ENCODE results near the gene REEP2. TPM values are rescaled to one million over a fixed set of nuclear protein-coding genes. Genes with fewer than 3 reads are reported as not detected.
A peak's percentile ranks its signal among the peaks of the same experiment; 100 is the strongest.

Gene REEP2
- total and polyA plus RNA-seq, 8 donors: 0.52 to 2.5 (median 1.9) TPM

DNA sequence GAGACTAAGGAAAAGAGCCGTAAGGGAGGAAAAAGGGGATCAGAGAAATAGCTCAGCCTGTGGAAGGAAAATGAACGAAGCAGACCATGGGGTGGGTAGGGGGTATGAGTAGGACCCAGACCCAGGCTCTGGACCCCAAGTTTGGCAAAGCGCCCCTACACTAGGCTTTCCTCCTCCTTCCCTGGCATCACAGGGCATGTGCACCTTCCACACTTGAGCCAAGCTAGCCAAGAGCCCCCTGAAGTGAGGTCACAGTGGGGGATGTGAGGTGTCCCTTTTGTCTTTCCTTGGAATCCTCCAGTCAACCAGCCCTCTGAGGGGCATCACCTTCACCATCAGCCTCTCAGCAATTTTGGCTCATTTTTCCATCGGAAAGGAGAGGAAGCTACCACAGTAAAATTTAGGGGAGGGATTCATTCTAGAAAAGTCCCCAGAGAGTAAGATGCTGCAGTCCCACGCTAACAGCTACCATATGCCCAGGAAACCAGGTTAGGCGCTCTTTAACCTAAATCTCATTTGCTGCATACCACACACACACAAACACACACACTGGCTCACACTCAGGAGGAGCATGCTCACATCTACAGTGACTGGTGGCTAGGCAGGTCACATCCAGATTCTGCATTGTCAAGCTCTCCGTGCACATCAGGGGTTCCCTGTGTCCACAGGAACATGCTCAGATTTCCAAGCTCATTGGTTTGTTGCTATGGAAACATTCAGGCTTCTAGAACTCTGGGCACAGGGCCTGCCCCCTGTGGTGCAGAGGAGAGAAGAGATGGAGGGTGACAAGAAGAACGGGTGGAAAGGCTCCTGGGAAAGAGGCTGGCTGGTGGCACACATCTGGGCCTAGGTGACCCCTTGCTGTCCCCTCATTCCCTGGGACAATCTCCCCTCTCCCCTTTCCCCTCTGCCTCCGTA is 9.9 kb downstream of the REEP2 start:
- TF ChIP-seq, protein P1, sequence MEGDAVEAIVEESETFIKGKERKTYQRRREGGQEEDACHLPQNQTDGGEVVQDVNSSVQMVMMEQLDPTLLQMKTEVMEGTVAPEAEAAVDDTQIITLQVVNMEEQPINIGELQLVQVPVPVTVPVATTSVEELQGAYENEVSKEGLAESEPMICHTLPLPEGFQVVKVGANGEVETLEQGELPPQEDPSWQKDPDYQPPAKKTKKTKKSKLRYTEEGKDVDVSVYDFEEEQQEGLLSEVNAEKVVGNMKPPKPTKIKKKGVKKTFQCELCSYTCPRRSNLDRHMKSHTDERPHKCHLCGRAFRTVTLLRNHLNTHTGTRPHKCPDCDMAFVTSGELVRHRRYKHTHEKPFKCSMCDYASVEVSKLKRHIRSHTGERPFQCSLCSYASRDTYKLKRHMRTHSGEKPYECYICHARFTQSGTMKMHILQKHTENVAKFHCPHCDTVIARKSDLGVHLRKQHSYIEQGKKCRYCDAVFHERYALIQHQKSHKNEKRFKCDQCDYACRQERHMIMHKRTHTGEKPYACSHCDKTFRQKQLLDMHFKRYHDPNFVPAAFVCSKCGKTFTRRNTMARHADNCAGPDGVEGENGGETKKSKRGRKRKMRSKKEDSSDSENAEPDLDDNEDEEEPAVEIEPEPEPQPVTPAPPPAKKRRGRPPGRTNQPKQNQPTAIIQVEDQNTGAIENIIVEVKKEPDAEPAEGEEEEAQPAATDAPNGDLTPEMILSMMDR (IDR thresholded peaks at IDR 0.05): no peak
- Histone ChIP-seq H3K4me1 (no peaks in the 10 kb centered on the region), H3K27me3 (no peaks in the 10 kb centered on the region), H3K36me3 (no peaks in the 10 kb centered on the region), H3K4me3 (no peak overlapping the region), H3K9me3 (no peaks in the 10 kb centered on the region), H3K27ac (no peak overlapping the region)
- no peak for ATAC-seq
- intact Hi-C loops (cut with DNase I): no loop called here
- no peak for DNase-seq

DNA sequence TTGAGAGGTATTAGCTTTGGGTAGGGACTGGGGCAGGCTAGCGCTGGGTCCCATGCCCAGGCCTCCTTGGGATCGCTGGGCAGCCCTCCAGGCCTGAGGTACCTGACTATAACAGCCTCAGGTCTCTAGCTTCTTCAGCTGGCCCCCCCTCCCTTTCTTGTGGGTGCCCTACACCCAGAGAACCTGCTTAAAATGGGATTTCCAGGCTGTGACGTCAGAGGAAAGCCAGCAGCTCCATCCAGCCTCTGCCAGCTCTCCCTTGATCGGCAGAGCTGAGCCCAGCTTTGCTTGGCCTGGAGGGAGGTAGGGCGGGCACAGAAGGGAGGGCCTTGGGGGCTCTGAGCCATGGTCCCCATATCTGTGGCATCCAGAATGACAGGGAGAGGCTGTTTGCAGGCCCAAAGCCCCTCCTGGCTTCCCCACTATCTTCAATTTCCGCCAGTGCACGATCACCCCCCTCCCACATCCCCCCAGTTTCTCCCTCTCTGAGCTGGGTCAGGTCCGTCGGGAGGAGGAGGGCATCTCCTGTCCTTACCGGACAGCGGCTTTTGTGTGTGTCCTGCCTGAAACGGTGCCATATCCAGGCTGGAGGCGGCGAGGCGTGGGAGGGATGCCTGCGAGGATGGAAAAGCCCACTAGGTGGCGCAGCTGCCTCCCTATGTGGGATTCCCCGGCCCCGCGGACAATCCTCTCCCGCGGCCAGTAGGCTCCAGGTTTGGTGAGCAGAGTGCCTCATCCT is 10.8 kb downstream of the REEP2 start:
- no peak overlapping the region for H3K4me3 ChIP-seq
- no peaks in the 10 kb centered on the region for H3K27me3 ChIP-seq
- DNase-seq (peak; percentile 81 to 97 (median 88)), ATAC-seq (peak; percentile 99)
- H3K4me1 ChIP-seq: no peaks in the 10 kb centered on the region
- H3K27ac ChIP-seq: no peak overlapping the region
- no peaks in the 10 kb centered on the region for H3K36me3 ChIP-seq
- no peaks in the 10 kb centered on the region for H3K9me3 ChIP-seq
- intact Hi-C loops (cut with DNase I): loop anchor here in 1 of 2 donors (5.0 kb wide), 1 partner anchor 53 kb away; no protein-coding TSS in a partner anchor
- TF ChIP-seq, protein P1 (IDR thresholded peaks at IDR 0.05): peak; percentile 95 to 99

DNA sequence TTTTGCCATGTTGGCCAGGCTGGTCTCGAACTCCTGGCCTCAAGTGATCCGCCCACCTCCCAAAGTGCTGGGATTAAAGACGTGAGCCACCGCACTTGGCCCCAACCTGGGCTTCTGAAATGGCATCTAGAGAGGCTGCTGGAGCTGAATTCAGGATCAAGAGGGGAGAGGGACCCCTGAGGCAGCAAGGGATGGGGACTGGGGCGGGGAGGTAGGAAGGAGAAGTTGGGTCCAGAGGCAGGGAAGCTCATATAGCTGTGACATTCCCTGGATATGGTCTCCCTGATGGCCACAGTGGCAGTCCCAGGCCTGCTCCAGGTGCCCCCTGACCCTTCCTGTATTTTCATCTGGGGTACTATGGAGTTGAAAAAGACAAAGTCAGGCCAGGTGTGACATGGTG is 12.1 kb downstream of the REEP2 start:
- intact Hi-C loops (cut with DNase I): loop anchor here in 1 of 2 donors (5.0 kb wide), 1 partner anchor 51 kb away; no protein-coding TSS in a partner anchor
- Histone ChIP-seq H3K36me3 (no peaks in the 10 kb centered on the region), H3K4me1 (no peaks in the 10 kb centered on the region), H3K9me3 (no peaks in the 10 kb centered on the region), H3K4me3 (no peak overlapping the region), H3K27ac (no peak overlapping the region), H3K27me3 (no peaks in the 10 kb centered on the region)
- TF ChIP-seq, protein P1 (IDR thresholded peaks at IDR 0.05): no peak
- DNase-seq (no peak), ATAC-seq (no peak)

DNA sequence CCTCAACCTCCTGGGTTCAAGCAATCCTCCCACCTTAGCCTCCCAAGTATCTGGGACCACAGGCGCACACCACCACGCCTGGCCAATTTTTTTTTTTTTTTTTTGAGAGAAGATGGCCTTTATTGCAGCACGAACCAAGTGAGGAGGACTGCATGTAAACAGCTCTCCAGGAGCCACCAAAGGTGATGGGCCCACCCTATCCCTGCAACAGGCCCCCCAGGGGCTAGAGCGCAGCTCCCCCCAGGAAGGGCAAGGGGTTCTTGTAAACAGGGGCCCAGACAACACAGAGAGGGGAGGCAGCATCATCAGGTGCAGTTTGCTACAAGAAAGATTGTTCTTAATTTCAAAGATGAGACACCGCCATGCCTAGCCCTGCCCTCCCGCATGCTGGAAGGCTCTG is 13.9 kb downstream of the REEP2 start:
- H3K27ac ChIP-seq: no peak overlapping the region
- no peak for ATAC-seq
- no peaks in the 10 kb centered on the region for H3K36me3 ChIP-seq
- no peak for DNase-seq
- no peak overlapping the region for H3K4me3 ChIP-seq
- intact Hi-C loops (cut with DNase I): loop anchor here in 1 of 2 donors (5.0 kb wide), 1 partner anchor 50 kb away; no protein-coding TSS in a partner anchor
- TF ChIP-seq, protein P1 (IDR thresholded peaks at IDR 0.05): no peak
- no peaks in the 10 kb centered on the region for H3K9me3 ChIP-seq
- H3K27me3 ChIP-seq: no peaks in the 10 kb centered on the region
- H3K4me1 ChIP-seq: no peaks in the 10 kb centered on the region

DNA sequence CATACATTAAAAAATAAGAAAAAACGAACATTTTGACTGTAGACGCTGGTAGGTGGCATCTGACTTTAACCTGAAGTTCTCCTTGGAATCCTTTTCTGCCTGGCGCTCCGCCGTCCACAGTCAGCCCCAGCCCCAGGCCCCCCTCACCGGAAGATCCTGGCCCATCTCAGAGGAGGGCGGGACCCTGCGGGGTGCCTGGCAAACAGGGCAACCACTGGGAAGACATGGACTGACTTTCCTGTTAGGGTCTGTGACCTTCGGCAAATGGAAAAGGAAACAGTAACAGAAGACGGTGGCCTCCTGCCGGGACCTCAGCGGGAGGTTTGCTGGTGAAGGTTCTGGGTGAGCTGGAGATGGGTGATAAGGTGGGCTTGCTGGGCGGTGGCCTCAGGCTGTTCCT is 14.7 kb downstream of the REEP2 start:
- no peak overlapping the region for H3K27ac ChIP-seq
- H3K4me1 ChIP-seq: peaks cover 0 to 8% of the 10 kb centered on the region in 2 donors
- intact Hi-C loops (cut with DNase I): loop anchor here in 1 of 2 donors (5.0 kb wide), 1 partner anchor 49 kb away; no protein-coding TSS in a partner anchor
- TF ChIP-seq, protein P1 (IDR thresholded peaks at IDR 0.05): no peak
- DNase-seq (no peak), ATAC-seq (no peak)
- no peaks in the 10 kb centered on the region for H3K9me3 ChIP-seq
- H3K4me3 ChIP-seq: no peak overlapping the region
- no peaks in the 10 kb centered on the region for H3K36me3 ChIP-seq
- no peaks in the 10 kb centered on the region for H3K27me3 ChIP-seq
